Activated naive CD4-positive, alpha-beta T cell treated with anti-CD3 and anti-CD28 coated beads, Interleukin-2, amount 50 U/mL, for 24 hours (primary cell): ENCODE data around the gene COL4A3.

Source experiments
- H3K27ac Mint-ChIP-seq: one replicate; pipeline ENCODE4 v1.8.0; 2021; ENCODE audit warnings: mild to moderate bottlenecking, mixed read lengths
- H3K27me3 Mint-ChIP-seq: one replicate; pipeline ENCODE4 v1.8.0; 2021; ENCODE audit warnings: mixed read lengths
- H3K36me3 Mint-ChIP-seq: one replicate; pipeline ENCODE4 v1.8.0; 2021; ENCODE audit warnings: mixed read lengths
- H3K4me1 Mint-ChIP-seq: one replicate; pipeline ENCODE4 v1.8.0; 2021; ENCODE audit warnings: mixed read lengths
- H3K4me3 Mint-ChIP-seq: one replicate; pipeline ENCODE4 v1.8.0; 2021; ENCODE audit warnings: mild to moderate bottlenecking, mixed read lengths
- H3K9me3 Mint-ChIP-seq: one replicate; pipeline ENCODE4 v1.8.0; 2021; ENCODE audit warnings: mixed read lengths

The COL4A3 gene

GRCh38 chr2:227324642-227324994 lies 160.2 kb downstream of the COL4A3 start:
- Mint-ChIP-seq H3K4me3 (peak overlapping the region; percentile 94), H3K9me3 (no peaks in the 10 kb centered on the region), H3K27ac (peak overlapping the region; percentile 90), H3K36me3 (peaks cover 3% of the 10 kb centered on the region), H3K27me3 (no peaks in the 10 kb centered on the region), H3K4me1 (peaks cover 50% of the 10 kb centered on the region)

GRCh38 chr2:227324995-227325838 lies 160.8 kb downstream of the COL4A3 start, which contains the start of gene MFF:
TSS of gene MFF (plus strand) at chr2:227325251. CDS start at chr2:227330666, 5,415 bp downstream.
- peaks cover 3% of the 10 kb centered on the region for H3K36me3 Mint-ChIP-seq
- peak within 1 kb of the TSS; percentile 96 for H3K27ac Mint-ChIP-seq
- H3K27me3 Mint-ChIP-seq: no peaks in the 10 kb centered on the region
- peaks cover 51% of the 10 kb centered on the region for H3K4me1 Mint-ChIP-seq
- H3K4me3 Mint-ChIP-seq: peak within 1 kb of the TSS; percentile 94
- no peaks in the 10 kb centered on the region for H3K9me3 Mint-ChIP-seq

DNA sequence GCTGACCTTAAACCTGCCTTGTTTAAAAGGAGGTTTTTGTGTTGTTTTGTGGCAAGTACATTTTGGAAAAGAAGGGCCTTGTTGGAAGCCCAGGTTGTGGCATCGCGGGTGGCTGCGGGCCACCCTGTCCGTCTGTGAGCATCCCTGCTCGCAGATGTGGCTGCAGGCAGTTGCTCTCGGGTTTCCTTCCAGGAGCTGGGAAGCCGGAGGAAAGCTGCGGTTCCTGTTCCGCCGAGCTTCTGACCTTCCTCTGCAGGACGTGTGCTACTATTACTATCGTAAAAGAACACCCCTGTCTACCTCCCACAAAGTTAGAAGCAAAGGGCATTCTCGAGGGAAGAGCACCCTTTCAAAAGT lies 161.4 kb downstream of the COL4A3 start:
- Mint-ChIP-seq H3K4me3 (peak overlapping the region; percentile 94), H3K36me3 (peaks cover 3% of the 10 kb centered on the region), H3K9me3 (no peaks in the 10 kb centered on the region), H3K4me1 (peaks cover 51% of the 10 kb centered on the region), H3K27ac (peak overlapping the region; percentile 96), H3K27me3 (no peaks in the 10 kb centered on the region)

- peaks cover 3% of the 10 kb centered on the region for H3K36me3 Mint-ChIP-seq
- no peaks in the 10 kb centered on the region for H3K27me3 Mint-ChIP-seq
- H3K4me3 Mint-ChIP-seq: peak overlapping the region; percentile 94
- peaks cover 57% of the 10 kb centered on the region for H3K4me1 Mint-ChIP-seq
- no peaks in the 10 kb centered on the region for H3K9me3 Mint-ChIP-seq
- H3K27ac Mint-ChIP-seq: no peak overlapping the region
Observed at GRCh38 chr2:227326783-227327182, 162.4 kb downstream of the COL4A3 start.

GRCh38 chr2:227335713-227336112 lies 171.3 kb downstream of the COL4A3 start:
- no peak overlapping the region for H3K4me3 Mint-ChIP-seq
- H3K27ac Mint-ChIP-seq: no peak overlapping the region
- no peaks in the 10 kb centered on the region for H3K27me3 Mint-ChIP-seq
- no peaks in the 10 kb centered on the region for H3K9me3 Mint-ChIP-seq
- peaks cover 9% of the 10 kb centered on the region for H3K4me1 Mint-ChIP-seq
- H3K36me3 Mint-ChIP-seq: peaks cover 32% of the 10 kb centered on the region

- Mint-ChIP-seq H3K27ac (no peak overlapping the region), H3K27me3 (no peaks in the 10 kb centered on the region), H3K9me3 (no peaks in the 10 kb centered on the region), H3K4me1 (peaks cover under 1% of the 10 kb centered on the region), H3K4me3 (no peak overlapping the region), H3K36me3 (peaks cover 30% of the 10 kb centered on the region)
Observed at GRCh38 chr2:227337442-227337841, 173.0 kb downstream of the COL4A3 start.

GRCh38 chr2:227339098-227339599 lies 174.7 kb downstream of the COL4A3 start:
- H3K27ac Mint-ChIP-seq: no peak overlapping the region
- no peaks in the 10 kb centered on the region for H3K27me3 Mint-ChIP-seq
- H3K36me3 Mint-ChIP-seq: peaks cover 27% of the 10 kb centered on the region
- no peaks in the 10 kb centered on the region for H3K4me1 Mint-ChIP-seq
- H3K9me3 Mint-ChIP-seq: no peaks in the 10 kb centered on the region
- H3K4me3 Mint-ChIP-seq: no peak overlapping the region

- H3K27ac Mint-ChIP-seq: no peak overlapping the region
- H3K9me3 Mint-ChIP-seq: no peaks in the 10 kb centered on the region
- H3K27me3 Mint-ChIP-seq: no peaks in the 10 kb centered on the region
- no peak overlapping the region for H3K4me3 Mint-ChIP-seq
- H3K4me1 Mint-ChIP-seq: no peaks in the 10 kb centered on the region
- H3K36me3 Mint-ChIP-seq: peaks cover 22% of the 10 kb centered on the region
Observed at GRCh38 chr2:227340106-227340505, 175.7 kb downstream of the COL4A3 start.

GRCh38 chr2:227341553-227341952 lies 177.1 kb downstream of the COL4A3 start:
- no peaks in the 10 kb centered on the region for H3K9me3 Mint-ChIP-seq
- H3K27ac Mint-ChIP-seq: no peak overlapping the region
- H3K4me3 Mint-ChIP-seq: no peak overlapping the region
- no peaks in the 10 kb centered on the region for H3K4me1 Mint-ChIP-seq
- peaks cover 15% of the 10 kb centered on the region for H3K36me3 Mint-ChIP-seq
- H3K27me3 Mint-ChIP-seq: no peaks in the 10 kb centered on the region

DNA sequence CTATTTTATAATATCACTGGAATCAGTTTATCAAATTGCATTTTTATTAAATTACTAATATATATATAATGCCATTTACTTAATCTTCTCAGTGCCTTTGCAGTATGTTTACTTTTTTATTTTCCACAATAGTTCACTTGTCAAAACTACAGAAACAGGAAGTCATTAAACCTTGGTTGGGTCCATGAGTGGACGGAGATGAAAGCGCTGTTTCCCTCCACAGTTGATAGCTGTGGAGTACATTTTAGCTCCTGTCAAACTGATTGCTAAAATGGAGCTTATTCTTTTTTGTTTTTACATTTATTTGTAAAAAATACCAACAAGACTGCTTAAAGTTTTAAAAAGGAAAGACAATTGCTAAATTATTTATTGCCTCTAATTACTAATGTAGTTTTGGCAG lies 179.8 kb downstream of the COL4A3 start:
- no peak overlapping the region for H3K4me3 Mint-ChIP-seq
- H3K9me3 Mint-ChIP-seq: no peaks in the 10 kb centered on the region
- H3K27ac Mint-ChIP-seq: no peak overlapping the region
- H3K36me3 Mint-ChIP-seq: peaks cover 13% of the 10 kb centered on the region
- H3K4me1 Mint-ChIP-seq: no peaks in the 10 kb centered on the region
- H3K27me3 Mint-ChIP-seq: no peaks in the 10 kb centered on the region

- Mint-ChIP-seq H3K4me1 (peaks cover 8% of the 10 kb centered on the region), H3K4me3 (no peak overlapping the region), H3K36me3 (peaks cover 10% of the 10 kb centered on the region), H3K27me3 (no peaks in the 10 kb centered on the region), H3K27ac (no peak overlapping the region), H3K9me3 (no peaks in the 10 kb centered on the region)
Observed at GRCh38 chr2:227347117-227347516, 182.7 kb downstream of the COL4A3 start.

DNA sequence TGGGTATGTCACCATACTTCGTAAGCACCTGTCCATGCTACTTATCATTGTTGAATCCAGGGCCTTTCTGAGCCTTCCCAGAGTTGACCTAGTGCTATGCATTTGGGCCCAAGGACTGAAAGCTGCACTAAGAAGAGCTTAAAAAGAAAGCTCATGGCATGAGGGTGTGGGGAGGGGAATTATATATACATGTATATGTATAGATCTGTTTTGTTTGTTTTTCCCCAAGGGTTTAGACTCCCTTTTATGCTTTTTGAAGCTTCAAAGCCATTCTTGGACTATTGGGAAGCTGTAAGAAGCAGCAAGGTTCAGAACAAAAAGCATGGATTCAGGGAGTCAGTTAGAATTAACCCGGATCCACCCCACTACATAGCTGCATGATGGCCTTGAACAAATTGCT lies 183.9 kb downstream of the COL4A3 start:
- Mint-ChIP-seq H3K9me3 (no peaks in the 10 kb centered on the region), H3K4me3 (no peak overlapping the region), H3K27me3 (no peaks in the 10 kb centered on the region), H3K27ac (peak overlapping the region; percentile 17), H3K4me1 (peaks cover 8% of the 10 kb centered on the region), H3K36me3 (peaks cover 8% of the 10 kb centered on the region)

GRCh38 chr2:227349989-227350612 lies 185.7 kb downstream of the COL4A3 start:
- Mint-ChIP-seq H3K36me3 (peaks cover 9% of the 10 kb centered on the region), H3K27me3 (no peaks in the 10 kb centered on the region), H3K4me1 (peaks cover 8% of the 10 kb centered on the region), H3K9me3 (no peaks in the 10 kb centered on the region), H3K4me3 (no peak overlapping the region), H3K27ac (no peak overlapping the region)

DNA sequence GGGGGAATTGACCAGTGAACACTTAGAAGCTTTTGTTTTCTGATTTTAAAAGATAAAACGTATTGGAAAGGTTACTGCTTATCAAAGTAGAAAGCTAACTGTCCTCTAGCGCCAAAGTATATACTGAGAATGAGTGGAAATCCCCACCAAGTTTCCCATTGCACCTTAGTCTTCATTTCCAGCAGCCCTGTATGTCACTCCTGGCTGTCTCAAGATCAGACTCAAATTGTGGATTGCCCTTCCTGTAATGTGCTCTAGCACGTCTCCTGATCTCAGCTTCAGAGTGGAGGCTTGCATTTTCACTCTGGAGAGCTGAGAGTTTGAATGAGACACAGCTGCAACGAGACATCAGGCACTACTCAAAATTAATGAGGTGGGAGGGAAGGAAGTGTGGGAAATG lies 187.2 kb downstream of the COL4A3 start:
- Mint-ChIP-seq H3K27ac (peak overlapping the region; percentile 23), H3K4me1 (peaks cover 8% of the 10 kb centered on the region), H3K4me3 (no peak overlapping the region), H3K27me3 (no peaks in the 10 kb centered on the region), H3K9me3 (no peaks in the 10 kb centered on the region), H3K36me3 (peaks cover 3% of the 10 kb centered on the region)

DNA sequence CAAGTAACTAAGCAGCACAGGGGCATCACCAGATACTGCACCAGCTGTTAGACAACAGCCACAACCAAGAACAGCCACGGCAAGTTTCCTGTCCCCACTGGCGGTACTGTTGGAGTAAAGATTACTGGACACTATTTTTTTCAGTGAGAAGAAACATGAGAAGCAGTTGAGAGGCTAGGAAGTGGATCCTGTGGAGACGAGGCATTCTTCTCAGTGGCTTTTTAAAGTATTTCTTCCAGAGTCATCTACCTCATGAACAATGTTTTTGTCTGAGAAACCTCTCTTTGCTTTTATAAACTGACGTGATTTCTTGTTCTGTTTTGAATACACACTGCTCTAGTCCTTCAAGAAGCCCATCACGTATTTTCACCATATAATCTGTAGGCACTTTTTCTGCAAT lies 195.9 kb downstream of the COL4A3 start:
- Mint-ChIP-seq H3K4me1 (no peaks in the 10 kb centered on the region), H3K36me3 (no peaks in the 10 kb centered on the region), H3K4me3 (no peak overlapping the region), H3K27me3 (no peaks in the 10 kb centered on the region), H3K27ac (peak overlapping the region; percentile 41), H3K9me3 (no peaks in the 10 kb centered on the region)

GRCh38 chr2:227363756-227364155 lies 199.3 kb downstream of the COL4A3 start:
- Mint-ChIP-seq H3K4me1 (peaks cover 4% of the 10 kb centered on the region), H3K27ac (no peak overlapping the region), H3K9me3 (no peaks in the 10 kb centered on the region), H3K27me3 (no peaks in the 10 kb centered on the region), H3K36me3 (no peaks in the 10 kb centered on the region), H3K4me3 (no peak overlapping the region)
